GM18498 (cell line): ENCODE measurements around the gene AKAP13.
"Not testable (repeated sequence)": the region's sequence is repeated elsewhere in the genome, so short reads cannot be mapped to it uniquely, and the experiment has no call there.

Experiments used
- ATAC-seq: cut with Tn5 transposase; IDR thresholded peaks from one replicate; pipeline ENCODE4 v1.9.1; 2021; ENCODE audit warnings: mild to moderate bottlenecking, moderate library complexity; ENCODE audit not compliant: unreplicated experiment

Gene AKAP13

DNA sequence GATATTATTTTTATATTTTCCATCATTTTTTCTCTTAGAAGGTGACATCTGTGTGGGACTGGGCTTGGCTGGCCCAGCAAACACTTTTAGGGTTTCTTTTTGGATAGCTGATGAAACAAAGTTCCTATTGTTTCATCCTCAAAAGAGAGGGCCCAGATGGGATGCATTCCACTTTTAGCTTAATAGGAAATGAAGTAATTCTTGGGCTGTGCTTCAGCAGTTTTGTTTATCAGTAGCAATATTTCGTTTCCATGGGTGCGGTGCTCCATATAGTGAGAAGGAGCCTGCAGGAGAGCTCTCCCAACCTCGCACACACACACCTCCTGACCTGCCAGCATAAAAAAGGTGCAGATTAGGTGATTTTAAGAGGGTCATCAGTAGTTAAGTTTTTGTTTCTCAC lies 147.5 kb downstream of the AKAP13 start:
- no peak for ATAC-seq

- no peak for ATAC-seq
These were observed 149.7 kb downstream of the AKAP13 start for GRCh38 chr15:85530079-85530478.

- ATAC-seq: no peak
These were observed 150.7 kb downstream of the AKAP13 start for GRCh38 chr15:85531083-85531482.

DNA sequence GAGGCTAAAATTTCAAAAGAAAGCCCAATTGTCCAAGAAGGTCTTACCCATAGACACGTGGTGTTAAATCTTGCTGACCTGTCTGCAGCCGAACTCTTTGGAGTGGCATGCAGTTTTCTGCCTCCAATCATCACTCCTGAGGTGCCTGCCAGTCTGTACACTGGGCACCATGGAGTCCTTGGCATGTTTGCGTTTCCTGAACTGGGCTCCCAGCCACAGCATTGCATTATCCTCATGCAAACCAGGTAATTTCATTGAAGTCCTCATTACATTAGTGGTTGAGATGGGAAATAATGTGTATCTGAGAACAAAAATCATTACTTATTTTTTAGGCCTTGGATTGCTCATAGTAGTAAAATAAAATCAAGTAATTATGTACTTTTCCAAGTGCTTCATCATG lies 152.3 kb downstream of the AKAP13 start:
- no peak for ATAC-seq

GRCh38 chr15:85534031-85534430 lies 153.6 kb downstream of the AKAP13 start:
- peak; percentile 90 for ATAC-seq

- not testable (repeated sequence) for ATAC-seq
These were observed 155.3 kb downstream of the AKAP13 start for GRCh38 chr15:85535533-85536330.

- no peak for ATAC-seq
These were observed 155.9 kb downstream of the AKAP13 start for GRCh38 chr15:85536341-85536740.

- no peak for ATAC-seq
These were observed 159.1 kb downstream of the AKAP13 start for GRCh38 chr15:85539491-85539890.

DNA sequence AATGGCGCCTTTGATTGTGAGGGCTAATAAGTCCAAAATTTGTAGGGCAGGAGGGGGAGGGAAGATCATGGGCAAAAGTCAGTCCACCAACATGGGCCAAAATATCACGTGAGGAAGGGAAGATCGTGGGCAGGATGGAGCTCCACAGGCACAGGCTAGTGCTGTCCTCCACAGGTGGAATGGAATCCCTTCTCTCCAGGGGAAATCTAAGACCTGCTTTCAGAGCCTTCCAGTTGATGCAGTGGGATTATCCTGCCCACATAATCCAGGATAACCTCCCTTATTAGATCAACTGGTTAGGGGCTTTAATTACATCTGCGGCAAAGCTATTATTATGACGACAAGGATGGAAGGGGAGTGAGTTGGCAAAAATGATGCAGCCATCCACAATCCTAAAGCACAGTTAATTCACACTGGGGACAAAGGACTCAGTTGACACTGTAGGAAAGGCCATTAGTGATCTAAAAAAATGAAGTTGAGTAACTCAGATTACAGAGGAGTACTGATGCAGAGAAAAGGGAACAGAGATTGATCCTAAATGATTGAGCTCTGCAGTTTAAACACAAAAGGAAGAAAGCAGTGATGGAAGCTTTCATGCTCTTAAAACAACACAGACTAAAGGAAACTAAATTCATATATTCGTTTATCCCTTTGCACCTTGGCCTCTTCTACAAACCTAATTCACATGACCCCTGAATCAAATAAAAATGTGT lies 159.8 kb downstream of the AKAP13 start:
- no peak for ATAC-seq

- ATAC-seq: peak; percentile 54
These were observed 161.3 kb downstream of the AKAP13 start for GRCh38 chr15:85541744-85542143.

- no peak for ATAC-seq
These were observed 162.1 kb downstream of the AKAP13 start for GRCh38 chr15:85542488-85542887.

GRCh38 chr15:85542895-85543331 lies 162.5 kb downstream of the AKAP13 start:
- ATAC-seq: no peak

- ATAC-seq: no peak
These were observed 163.3 kb downstream of the AKAP13 start for GRCh38 chr15:85543741-85544155.

GRCh38 chr15:85545185-85545584 lies 164.8 kb downstream of the AKAP13 start:
- ATAC-seq: no peak

- no peak for ATAC-seq
These were observed 165.3 kb downstream of the AKAP13 start for GRCh38 chr15:85545752-85546151.

- no peak for ATAC-seq
These were observed 167.0 kb downstream of the AKAP13 start for GRCh38 chr15:85547386-85547785.

DNA sequence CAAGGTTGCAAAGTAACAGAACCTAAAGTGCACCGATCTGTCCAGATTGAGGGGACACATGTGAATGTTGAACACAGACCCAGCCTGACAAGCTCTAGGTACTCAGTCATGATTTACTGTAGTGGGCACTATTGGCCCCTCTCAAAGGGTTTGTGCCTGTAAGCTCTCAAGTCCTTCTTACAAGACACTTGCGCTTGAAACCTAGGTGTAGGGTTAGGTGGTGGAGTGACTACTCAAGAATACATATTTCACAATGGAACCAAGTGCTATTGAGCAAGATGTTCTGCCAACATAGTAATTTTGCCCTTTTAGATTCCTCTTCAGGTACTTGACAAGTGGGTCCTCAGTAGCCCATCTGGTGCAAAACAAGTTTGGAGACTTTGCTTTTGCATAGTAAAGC lies 169.9 kb downstream of the AKAP13 start:
- no peak for ATAC-seq

- no peak for ATAC-seq
These were observed 170.9 kb downstream of the AKAP13 start for GRCh38 chr15:85551221-85551832.

- peak; percentile 58 for ATAC-seq
These were observed 174.6 kb downstream of the AKAP13 start for GRCh38 chr15:85554852-85555521.

DNA sequence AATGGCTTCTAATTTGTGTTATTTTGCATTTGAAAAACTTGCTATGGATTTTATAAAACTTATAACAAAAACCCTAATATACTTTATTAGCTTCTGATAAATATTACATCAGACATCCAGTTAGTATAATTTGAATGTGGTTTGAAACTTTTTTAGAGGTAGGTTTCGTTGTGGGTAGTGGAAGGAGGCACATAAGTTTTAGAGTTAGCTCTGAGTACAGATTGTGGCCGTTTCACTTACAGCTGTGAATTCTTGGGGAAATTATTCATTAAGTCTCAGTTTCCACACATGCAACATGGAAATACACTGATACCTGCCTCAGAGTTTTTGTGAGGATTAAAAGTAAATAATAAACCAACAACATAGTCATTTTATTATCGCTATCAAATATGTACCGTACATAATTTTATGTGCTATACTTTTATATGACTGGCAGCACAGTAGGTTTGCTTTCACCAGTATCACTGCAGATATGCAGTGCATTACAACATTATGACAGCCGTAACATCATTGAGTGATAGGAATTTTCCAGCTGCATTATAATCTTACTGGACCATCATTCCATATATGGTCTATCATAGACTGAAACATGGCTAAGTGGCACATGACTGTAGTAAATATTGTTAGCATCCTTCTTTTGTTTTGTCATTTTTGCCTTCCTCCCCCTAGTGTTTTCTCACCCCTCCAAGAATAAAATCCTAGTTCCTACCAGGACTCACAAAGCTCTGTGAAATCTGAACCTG lies 175.6 kb downstream of the AKAP13 start:
- ATAC-seq: peak; percentile 83

- no peak for ATAC-seq
These were observed 176.2 kb downstream of the AKAP13 start for GRCh38 chr15:85556618-85556895.
